ENCODE measurements around the gene COX19. TPM values are rescaled to one million over a fixed set of nuclear protein-coding genes. Genes with fewer than 3 reads are reported as not detected.
"Not testable (repeated sequence)": the region's sequence is repeated elsewhere in the genome, so short reads cannot be mapped to it uniquely, and the experiment has no call there.

Gene COX19
- total RNA-seq, 1 experiment from 2014 or later: 9.6 TPM

- no peak for DNase-seq (ENCODE audit: low read depth)
These were observed 48.2 kb downstream of the COX19 start for GRCh38 chr7:927031-927671.

GRCh38 chr7:926061-927030 is 49.0 kb downstream of the COX19 start:
- no peak for DNase-seq (ENCODE audit: low read depth)

GRCh38 chr7:925601-926000 is 49.7 kb downstream of the COX19 start:
- no peak for DNase-seq (ENCODE audit: low read depth)

GRCh38 chr7:924541-925231 is 50.7 kb downstream of the COX19 start:
- DNase-seq (ENCODE audit: low read depth): no peak

GRCh38 chr7:924042-924441 is 51.3 kb downstream of the COX19 start:
- DNase-seq (ENCODE audit: low read depth): not testable (repeated sequence)

GRCh38 chr7:923108-924041 is 52.0 kb downstream of the COX19 start:
- DNase-seq (ENCODE audit: low read depth): peak; percentile 81

- DNase-seq (ENCODE audit: low read depth): no peak
These were observed 52.8 kb downstream of the COX19 start for GRCh38 chr7:922334-923107.

GRCh38 chr7:921581-922333 is 53.6 kb downstream of the COX19 start:
- no peak for DNase-seq (ENCODE audit: low read depth)

- DNase-seq (ENCODE audit: low read depth): no peak
These were observed 54.3 kb downstream of the COX19 start for GRCh38 chr7:921071-921461.

- no peak for DNase-seq (ENCODE audit: low read depth)
These were observed 54.8 kb downstream of the COX19 start for GRCh38 chr7:920351-921070.

GRCh38 chr7:919924-920341 is 55.4 kb downstream of the COX19 start:
- no peak for DNase-seq (ENCODE audit: low read depth)

- no peak for DNase-seq (ENCODE audit: low read depth)
These were observed 56.3 kb downstream of the COX19 start for GRCh38 chr7:919114-919442.

GRCh38 chr7:918441-919113 is 56.8 kb downstream of the COX19 start:
- no peak for DNase-seq (ENCODE audit: low read depth)

GRCh38 chr7:918118-918425 is 57.3 kb downstream of the COX19 start:
- no peak for DNase-seq (ENCODE audit: low read depth)

GRCh38 chr7:917255-918117 is 57.9 kb downstream of the COX19 start:
- DNase-seq (ENCODE audit: low read depth): no peak

- no peak for DNase-seq (ENCODE audit: low read depth)
These were observed 58.9 kb downstream of the COX19 start for GRCh38 chr7:916291-916941.
